Stimulated activated CD8-positive, alpha-beta memory T cell treated with anti-CD3 and anti-CD28 coated beads, Interleukin-15, amount 100 ng/mL, for 24 hours (primary cell): ENCODE data around the gene RABGAP1L.
"Not testable (repeated sequence)": the region's sequence is repeated elsewhere in the genome, so short reads cannot be mapped to it uniquely, and the experiment has no call there.

Source experiments
- DNase-seq: peaks from one replicate; pipeline ENCODE4 v3.0.0-alpha.2; 2020; ENCODE audit warnings: low read depth

Gene RABGAP1L

GRCh38 chr1:174153825-174154107, 5.6 kb upstream of the RABGAP1L start:
- DNase-seq, result no peak

- no peak for DNase-seq
Measured at GRCh38 chr1:174156437-174156836, 2.9 kb upstream of the RABGAP1L start.

- DNase-seq, result no peak
Measured at GRCh38 chr1:174157157-174157806, 2.0 kb upstream of the RABGAP1L start.

GRCh38 chr1:174158767-174159251, 511 bp upstream of the RABGAP1L start:
- DNase-seq, result no peak

GRCh38 chr1:174160109-174160473, 771 bp downstream of the RABGAP1L start:
- no peak for DNase-seq

GRCh38 chr1:174160603-174161002, 1.3 kb downstream of the RABGAP1L start:
- DNase-seq, result no peak

GRCh38 chr1:174161813-174162212, 2.5 kb downstream of the RABGAP1L start:
- DNase-seq, result no peak

- DNase-seq, result no peak
Measured at GRCh38 chr1:174164826-174165225, 5.5 kb downstream of the RABGAP1L start.

- DNase-seq, result no peak
Measured at GRCh38 chr1:174165471-174166137, 6.3 kb downstream of the RABGAP1L start.

GRCh38 chr1:174166530-174167264, 7.4 kb downstream of the RABGAP1L start:
- no peak for DNase-seq

- no peak for DNase-seq
Measured at GRCh38 chr1:174167265-174167803, 8.0 kb downstream of the RABGAP1L start.

- DNase-seq, result no peak
Measured at GRCh38 chr1:174169342-174169741, 10.0 kb downstream of the RABGAP1L start.

GRCh38 chr1:174171073-174171472, 11.8 kb downstream of the RABGAP1L start:
- DNase-seq, result no peak

- DNase-seq, result no peak
Measured at GRCh38 chr1:174174461-174175329, 15.4 kb downstream of the RABGAP1L start.

- not testable (repeated sequence) for DNase-seq
Measured at GRCh38 chr1:174178459-174178858, 19.1 kb downstream of the RABGAP1L start.

- no peak for DNase-seq
Measured at GRCh38 chr1:174189428-174190062, 30.2 kb downstream of the RABGAP1L start.

- no peak for DNase-seq
Measured at GRCh38 chr1:174190691-174191199, 31.4 kb downstream of the RABGAP1L start.

GRCh38 chr1:174191349-174191862, 32.1 kb downstream of the RABGAP1L start:
- no peak for DNase-seq

GRCh38 chr1:174194461-174194860, 35.1 kb downstream of the RABGAP1L start:
- no peak for DNase-seq

GRCh38 chr1:174197088-174197487, 37.8 kb downstream of the RABGAP1L start:
- no peak for DNase-seq

GRCh38 chr1:174197547-174197946, 38.2 kb downstream of the RABGAP1L start:
- no peak for DNase-seq
